OCI-LY7 (cell line): ENCODE data around the gene CRTC1. TPM values are rescaled to one million over a fixed set of nuclear protein-coding genes. Genes with fewer than 3 reads are reported as not detected.
"Not testable (repeated sequence)": the region's sequence is repeated elsewhere in the genome, so short reads cannot be mapped to it uniquely, and the experiment has no call there.

Experiments
- BruUV-seq: library from RNA; stranded (reverse); fragments of 400-500 nt; replicated peaks from 2 replicates; lab custom pipeline; 2021; lab: Mats Ljungman, UMichigan
- CTCF ChIA-PET: fragments of 300-600 bp; sonication (Branson Sonifier 250); formaldehyde crosslinking; loops from one replicate; lab custom pipeline; 2022; ENCODE audit warnings: antibody characterized with exemption; ENCODE audit not compliant: unreplicated experiment; lab: Charles Lee
- POLR2A ChIA-PET: fragments of 300-600 bp; sonication (Branson Sonifier 250); formaldehyde crosslinking; loops from one replicate; lab custom pipeline; 2022; ENCODE audit warnings: antibody characterized with exemption; lab: Charles Lee
- DNase-seq: peaks from one replicate; pipeline ENCODE4 v3.0.0-alpha.2; 2015; ENCODE audit warnings: low spot score
- H2AFZ ChIP-seq: fragments of 200-600 bp; sonication (generic), shearing (Covaris generic); 2 replicates; pipeline ENCODE4 v1.6.1; 2014; ENCODE audit warnings: mild to moderate bottlenecking, antibody characterized with exemption, low read length, moderate library complexity
- H3K27ac ChIP-seq: fragments of 200-600 bp; sonication (generic); 2 replicates; pipeline ENCODE4 v1.5.1; 2014; ENCODE audit warnings: mixed run types, low read depth, mild to moderate bottlenecking, moderate library complexity, low read length, inconsistent platforms; ENCODE audit not compliant: poor library complexity, severe bottlenecking
- H3K36me3 ChIP-seq: fragments of 200-600 bp; sonication (generic); 2 replicates; pipeline ENCODE4 v1.6.1; 2014; ENCODE audit warnings: mild to moderate bottlenecking, antibody characterized with exemption, low read length, moderate library complexity, mixed read lengths; ENCODE audit not compliant: insufficient read depth
- H3K4me1 ChIP-seq: fragments of 200-600 bp; sonication (generic); 2 replicates; pipeline ENCODE4 v1.5.1; 2014; ENCODE audit warnings: mild to moderate bottlenecking, low read length; ENCODE audit not compliant: insufficient read depth, poor library complexity, severe bottlenecking
- H3K4me2 ChIP-seq: fragments of 200-600 bp; sonication (generic); 2 replicates; pipeline ENCODE4 v1.6.1; 2014; ENCODE audit warnings: mild to moderate bottlenecking, low read length
- H3K4me3 ChIP-seq: fragments of 200-600 bp; sonication (generic); 2 replicates; pipeline ENCODE4 v1.5.1; 2014; ENCODE audit warnings: mild to moderate bottlenecking, low read depth, low read length; ENCODE audit not compliant: poor library complexity, severe bottlenecking
- H3K79me2 ChIP-seq: fragments of 200-600 bp; sonication (generic); 2 replicates; pipeline ENCODE4 v1.6.1; 2016; ENCODE audit warnings: low read depth, mild to moderate bottlenecking, low read length, moderate library complexity, mixed read lengths; ENCODE audit not compliant: insufficient read depth
- H3K9me2 ChIP-seq: fragments of 200-600 bp; sonication (generic); 2 replicates; pipeline ENCODE4 v1.6.1; 2016; ENCODE audit warnings: mild to moderate bottlenecking, low read length, mixed read lengths; ENCODE audit not compliant: insufficient read depth
- H3K9me3 ChIP-seq: fragments of 200-600 bp; sonication (generic); 2 replicates; pipeline ENCODE4 v1.6.1; 2014; ENCODE audit warnings: mild to moderate bottlenecking, mixed run types, low read length, mixed read lengths
- H4K20me1 ChIP-seq: fragments of 200-600 bp; sonication (generic); 2 replicates; pipeline ENCODE4 v1.6.1; 2014; ENCODE audit warnings: mild to moderate bottlenecking, antibody characterized with exemption, low read length, moderate library complexity, mixed read lengths; ENCODE audit not compliant: insufficient read depth
- CTCF ChIP-seq: fragments of 200-600 bp; sonication (generic); conservative IDR thresholded peaks from 2 replicates; pipeline ENCODE4 v1.5.1; 2014; ENCODE audit warnings: mild to moderate bottlenecking, antibody characterized with exemption, low read length, moderate library complexity, mixed read lengths
- EZH2phosphoT487 ChIP-seq: fragments of 200-600 bp; sonication (generic); IDR thresholded peaks from 2 replicates; pipeline ENCODE4 v1.6.1; 2018; ENCODE audit warnings: low read depth, borderline replicate concordance, mild to moderate bottlenecking, mixed run types, antibody characterized with exemption, low read length, moderate library complexity, mixed read lengths
- intact Hi-C: fragments of 100-400 bp; cut with micrococcal nuclease; formaldehyde crosslinking; loops from one replicate; pipeline ENCODE4 v1.10.0; 2022; ENCODE audit not compliant: unreplicated experiment
- total RNA-seq, 2 experiments: library from RNA; depleted of rRNA in 1 of 2; stranded (reverse); fragments of >200 nt in 1 of 2; shearing (Covaris generic) in 1 of 2; gene quantifications; 2 replicates each; pipeline ENCODE4 v1.2.3, GENCODE V29; 2014 to 2022

CRTC1 gene
- total RNA-seq, 2 experiments from 2014 or later = 4.1 to 10.3 TPM

- peak; percentile 48 for DNase-seq
- no peaks in the 10 kb centered on the region for H4K20me1 ChIP-seq
- intact Hi-C loops = loop anchor here (1.0 to 2.0 kb wide), 3 partner anchors 87 to 205 kb away; partner anchors contain the start of gene REX1BD
These were observed 7.7 kb upstream of the CRTC1 start for GRCh38 chr19:18675779-18676178.

GRCh38 chr19:18676692-18677091, 6.8 kb upstream of the CRTC1 start:
- Histone ChIP-seq H3K9me2 (no peaks in the 10 kb centered on the region), H3K4me2 (no peak overlapping the region), H4K20me1 (no peaks in the 10 kb centered on the region), H3K79me2 (no peaks in the 10 kb centered on the region), H3K9me3 (no peaks in the 10 kb centered on the region), H3K4me1 (no peaks in the 10 kb centered on the region), H2AFZ (no peak overlapping the region), H3K27ac (no peak overlapping the region), H3K4me3 (no peak overlapping the region), H3K36me3 (no peaks in the 10 kb centered on the region)
- intact Hi-C loops = no loop called here
- DNase-seq = no peak
- BruUV-seq = no TSS peak
- ChIA-PET POLR2A (interaction anchor here (0.6 to 0.8 kb wide), 2 partner anchors 65 to 83 kb away, joined by 3 to 5 read pairs; no protein-coding TSS in a partner anchor), CTCF (no interaction called here)
- TF ChIP-seq CTCF = no peak
- TF ChIP-seq EZH2phosphoT487 = no peak

More at GRCh38 chr19:18675779-18676178, 7.7 kb upstream of the CRTC1 start:
- Histone ChIP-seq H3K9me3 (no peaks in the 10 kb centered on the region), H3K36me3 (no peaks in the 10 kb centered on the region), H2AFZ (no peak overlapping the region), H3K27ac (no peak overlapping the region), H3K9me2 (no peaks in the 10 kb centered on the region), H3K79me2 (no peaks in the 10 kb centered on the region), H3K4me3 (no peak overlapping the region), H3K4me2 (no peak overlapping the region), H3K4me1 (no peaks in the 10 kb centered on the region)
- ChIA-PET CTCF (interaction anchor here (1.0 kb wide), 1 partner anchor 83 kb away, joined by 3 read pairs; no protein-coding TSS in a partner anchor), POLR2A (no interaction called here)
- TF ChIP-seq EZH2phosphoT487 = no peak
- peak; percentile 81 for TF ChIP-seq CTCF
- no TSS peak for BruUV-seq

- Histone ChIP-seq H3K4me1 (no peaks in the 10 kb centered on the region), H3K9me3 (no peaks in the 10 kb centered on the region), H3K4me3 (no peak overlapping the region), H3K27ac (no peak overlapping the region), H2AFZ (no peak overlapping the region), H4K20me1 (no peaks in the 10 kb centered on the region), H3K4me2 (no peak overlapping the region), H3K9me2 (no peaks in the 10 kb centered on the region), H3K36me3 (no peaks in the 10 kb centered on the region), H3K79me2 (no peaks in the 10 kb centered on the region)
- TF ChIP-seq EZH2phosphoT487 (no peak), CTCF (no peak)
- ChIA-PET POLR2A (no interaction called here), CTCF (no interaction called here)
- intact Hi-C loops = no loop called here
- no TSS peak for BruUV-seq
- no peak for DNase-seq
These were observed 6.3 kb upstream of the CRTC1 start for GRCh38 chr19:18677156-18677555.

- H4K20me1 ChIP-seq, H3K9me3 ChIP-seq, CTCF ChIA-PET, BruUV-seq, H3K27ac ChIP-seq, H3K9me2 ChIP-seq, H3K4me3 ChIP-seq, H3K79me2 ChIP-seq, DNase-seq, H3K36me3 ChIP-seq, H2AFZ ChIP-seq, H3K4me2 ChIP-seq: not testable (repeated sequence)
- POLR2A ChIA-PET = interaction anchor here (0.6 kb wide), 1 partner anchor 53 kb away, joined by 4 read pairs; no protein-coding TSS in a partner anchor
- peaks cover 18% of the 10 kb centered on the region for H3K4me1 ChIP-seq
- intact Hi-C loops = loop anchor here (5.0 kb wide), 1 partner anchor 152 kb away; the partner anchor contains the start of gene UPF1
These were observed 3.3 kb upstream of the CRTC1 start for GRCh38 chr19:18680148-18680547.
